Mesendoderm (in vitro differentiated cells): ENCODE results near the gene PDK2.

Experiments used
- DNase-seq: peaks from one replicate; pipeline ENCODE4 v3.0.0; 2013
- H2AK5ac ChIP-seq: 2 replicates; pipeline ENCODE4 v1.6.1; 2013; ENCODE audit warnings: low read length, inconsistent platforms
- H2BK120ac ChIP-seq: 2 replicates; pipeline ENCODE4 v1.6.1; 2013; ENCODE audit warnings: low read depth, mild to moderate bottlenecking, low read length, moderate library complexity, mixed read lengths
- H2BK15ac ChIP-seq: replicated peaks from 2 replicates; pipeline ENCODE4 v1.6.1; 2013; ENCODE audit warnings: low read depth, mild to moderate bottlenecking, moderate library complexity
- H2BK5ac ChIP-seq: 2 replicates; pipeline ENCODE4 v1.6.1; 2013; ENCODE audit warnings: low read length, inconsistent platforms
- H3K18ac ChIP-seq: 2 replicates; pipeline ENCODE4 v1.6.1; 2013; ENCODE audit warnings: mild to moderate bottlenecking, low read length, mixed read lengths
- H3K23ac ChIP-seq: one replicate; pipeline ENCODE4 v1.6.1; 2013; ENCODE audit warnings: low read length
- H3K27ac ChIP-seq: 2 replicates; pipeline ENCODE4 v1.5.1; 2013; ENCODE audit warnings: low read depth, mild to moderate bottlenecking, inconsistent platforms, low read length, moderate library complexity
- H3K27me3 ChIP-seq: 2 replicates; pipeline ENCODE4 v1.6.1; 2013; ENCODE audit warnings: low read length, control low read depth, mild to moderate bottlenecking, inconsistent platforms; ENCODE audit not compliant: insufficient read depth, poor library complexity
- H3K36me3 ChIP-seq: 2 replicates; pipeline ENCODE4 v1.6.1; 2013; ENCODE audit warnings: low read length, inconsistent platforms; ENCODE audit not compliant: control insufficient read depth, insufficient read depth
- H3K4ac ChIP-seq: one replicate; pipeline ENCODE4 v1.6.1; 2013; ENCODE audit warnings: low read depth, mild to moderate bottlenecking, low read length, moderate library complexity
- H3K4me1 ChIP-seq: 2 replicates; pipeline ENCODE4 v1.6.1; 2013; ENCODE audit warnings: low read depth, low read length, inconsistent platforms; ENCODE audit not compliant: control insufficient read depth
- H3K4me2 ChIP-seq: 2 replicates; pipeline ENCODE4 v1.6.1; 2013; ENCODE audit warnings: low read length
- H3K4me3 ChIP-seq: 2 replicates; pipeline ENCODE4 v1.5.1; 2013; ENCODE audit warnings: mild to moderate bottlenecking, low read length
- H3K56ac ChIP-seq: one replicate; pipeline ENCODE4 v1.6.1; 2013; ENCODE audit warnings: low read length
- H3K79me1 ChIP-seq: 2 replicates; pipeline ENCODE4 v1.6.1; 2013; ENCODE audit warnings: low read length, inconsistent platforms
- H3K79me2 ChIP-seq: 2 replicates; pipeline ENCODE4 v1.6.1; 2013; ENCODE audit warnings: mild to moderate bottlenecking, low read length; ENCODE audit not compliant: control insufficient read depth, insufficient read depth
- H3K9ac ChIP-seq: 2 replicates; pipeline ENCODE4 v1.6.1; 2013; ENCODE audit warnings: low read length, inconsistent platforms
- H4K5ac ChIP-seq: one replicate; pipeline ENCODE4 v1.6.1; 2013; ENCODE audit warnings: low read length
- H4K8ac ChIP-seq: one replicate; pipeline ENCODE4 v1.6.1; 2013; ENCODE audit warnings: low read depth, mild to moderate bottlenecking, control low read depth, low read length, moderate library complexity
- WGBS: extraction: QIAGEN DNeasy Blood & Tissue Kit; methylation state at CpG from one replicate; pipeline ENCODE4 v1.1.7; 2013; ENCODE audit warnings: low lambda C conversion rate, missing lambda C conversion rate; ENCODE audit not compliant: insufficient coverage; ENCODE audit errors: extremely low coverage; 5-methylcytosine and 5-hydroxymethylcytosine counted together

Gene PDK2

GRCh38 chr17:50129728-50130558 lies 34.8 kb downstream of the PDK2 start, which contains the start of gene SAMD14:
Gene SAMD14, minus strand, starts transcription at chr17:50130160. Its CDS starts 5,201 bp downstream, at chr17:50124959.
- H3K79me2 ChIP-seq: no peaks in the 10 kb centered on the region
- H2BK120ac ChIP-seq: no peak within 1 kb of the TSS
- H3K23ac ChIP-seq: peak within 1 kb of the TSS; percentile 57
- H3K4me1 ChIP-seq: peaks cover 10% of the 10 kb centered on the region
- H3K27ac ChIP-seq: peak within 1 kb of the TSS; percentile 56
- peak within 1 kb of the TSS; percentile 42 for H2BK15ac ChIP-seq
- H4K8ac ChIP-seq: no peak within 1 kb of the TSS
- no peak within 1 kb of the TSS for H2AK5ac ChIP-seq
- H3K79me1 ChIP-seq: no peaks in the 10 kb centered on the region
- no CpG with 5 or more reads among the region's 84 CpGs for WGBS
- H3K9ac ChIP-seq: peak within 1 kb of the TSS; percentile 67
- no peaks in the 10 kb centered on the region for H3K36me3 ChIP-seq
- no peak within 1 kb of the TSS for H4K5ac ChIP-seq
- DNase-seq: peak; percentile 78
- peak within 1 kb of the TSS; percentile 61 for H2BK5ac ChIP-seq
- H3K27me3 ChIP-seq: no peaks in the 10 kb centered on the region
- peak within 1 kb of the TSS; percentile 91 for H3K56ac ChIP-seq
- H3K4me3 ChIP-seq: peak within 1 kb of the TSS; percentile 62
- H3K18ac ChIP-seq: peak within 1 kb of the TSS; percentile 25
- peak within 1 kb of the TSS; percentile 99 for H3K4me2 ChIP-seq
- H3K4ac ChIP-seq: peak within 1 kb of the TSS; percentile 87

- WGBS: no CpG with 5 or more reads among the region's 19 CpGs
- H3K27me3 ChIP-seq: no peaks in the 10 kb centered on the region
- H3K9ac ChIP-seq: no peak overlapping the region
- DNase-seq: peak; percentile 74
- no peak overlapping the region for H4K5ac ChIP-seq
- H2BK15ac ChIP-seq: no peak overlapping the region
- H3K27ac ChIP-seq: no peak overlapping the region
- no peak overlapping the region for H3K4me2 ChIP-seq
- no peak overlapping the region for H2BK120ac ChIP-seq
- H3K56ac ChIP-seq: no peak overlapping the region
- no peaks in the 10 kb centered on the region for H3K79me2 ChIP-seq
- no peak overlapping the region for H3K4ac ChIP-seq
- no peaks in the 10 kb centered on the region for H3K79me1 ChIP-seq
- H3K23ac ChIP-seq: no peak overlapping the region
- H2AK5ac ChIP-seq: no peak overlapping the region
- no peaks in the 10 kb centered on the region for H3K36me3 ChIP-seq
- H3K4me3 ChIP-seq: no peak overlapping the region
- H3K18ac ChIP-seq: no peak overlapping the region
- no peak overlapping the region for H2BK5ac ChIP-seq
- H3K4me1 ChIP-seq: peaks cover 10% of the 10 kb centered on the region
- H4K8ac ChIP-seq: no peak overlapping the region
Measured at GRCh38 chr17:50130559-50131305, 35.6 kb downstream of the PDK2 start.

GRCh38 chr17:50132104-50132794 lies 37.1 kb downstream of the PDK2 start:
- Histone ChIP-seq H2BK5ac (no peak overlapping the region), H3K4me3 (no peak overlapping the region), H3K9ac (no peak overlapping the region), H3K79me1 (no peaks in the 10 kb centered on the region), H3K4ac (no peak overlapping the region), H4K8ac (no peak overlapping the region), H3K36me3 (no peaks in the 10 kb centered on the region), H3K4me2 (no peak overlapping the region), H3K79me2 (no peaks in the 10 kb centered on the region), H3K4me1 (peaks cover 10% of the 10 kb centered on the region), H3K27me3 (no peaks in the 10 kb centered on the region), H2AK5ac (no peak overlapping the region), H3K56ac (no peak overlapping the region), H3K27ac (no peak overlapping the region), H2BK15ac (no peak overlapping the region), H2BK120ac (no peak overlapping the region), H4K5ac (no peak overlapping the region), H3K23ac (no peak overlapping the region), H3K18ac (no peak overlapping the region)
- WGBS: no CpG with 5 or more reads among the region's 6 CpGs
- no peak for DNase-seq

GRCh38 chr17:50133028-50133768 lies 38.0 kb downstream of the PDK2 start:
- Histone ChIP-seq H3K23ac (no peak overlapping the region), H3K4me1 (peaks cover 10% of the 10 kb centered on the region), H2AK5ac (no peak overlapping the region), H3K4me3 (no peak overlapping the region), H3K27me3 (no peaks in the 10 kb centered on the region), H3K4ac (no peak overlapping the region), H3K18ac (no peak overlapping the region), H3K36me3 (peaks cover under 1% of the 10 kb centered on the region), H2BK15ac (no peak overlapping the region), H3K4me2 (no peak overlapping the region), H2BK120ac (no peak overlapping the region), H3K79me1 (no peaks in the 10 kb centered on the region), H3K56ac (peak overlapping the region; percentile 50), H4K5ac (no peak overlapping the region), H3K27ac (no peak overlapping the region), H4K8ac (no peak overlapping the region), H2BK5ac (no peak overlapping the region), H3K9ac (no peak overlapping the region), H3K79me2 (no peaks in the 10 kb centered on the region)
- WGBS: no CpG with 5 or more reads among the region's 7 CpGs
- DNase-seq: peak; percentile 86

GRCh38 chr17:50133769-50134099 lies 38.6 kb downstream of the PDK2 start:
- Histone ChIP-seq H3K27me3 (no peaks in the 10 kb centered on the region), H2BK15ac (no peak overlapping the region), H3K56ac (peak overlapping the region; percentile 50), H3K27ac (no peak overlapping the region), H3K79me1 (no peaks in the 10 kb centered on the region), H3K23ac (no peak overlapping the region), H3K9ac (no peak overlapping the region), H3K79me2 (no peaks in the 10 kb centered on the region), H4K8ac (no peak overlapping the region), H3K18ac (no peak overlapping the region), H2AK5ac (no peak overlapping the region), H3K36me3 (peaks cover 5% of the 10 kb centered on the region), H4K5ac (no peak overlapping the region), H3K4me3 (no peak overlapping the region), H2BK5ac (no peak overlapping the region), H3K4ac (no peak overlapping the region), H2BK120ac (no peak overlapping the region), H3K4me2 (no peak overlapping the region), H3K4me1 (peaks cover 10% of the 10 kb centered on the region)
- DNase-seq: no peak
- WGBS: no CpG with 5 or more reads among the region's 16 CpGs
